RCC 7860 (cell line): ENCODE data around the gene GRK2.
"Not testable (repeated sequence)": the region's sequence is repeated elsewhere in the genome, so short reads cannot be mapped to it uniquely, and the experiment has no call there.

Experiments
- DNase-seq: peaks from one replicate; pipeline ENCODE4 v3.0.0-alpha.2; 2015; ENCODE audit warnings: low spot score
- FAIRE-seq: peaks from 2 replicates; lab custom pipeline; 2012; peaks lifted over from hg19 to GRCh38; lab: Jason Lieb, UNC

The GRK2 gene

DNA sequence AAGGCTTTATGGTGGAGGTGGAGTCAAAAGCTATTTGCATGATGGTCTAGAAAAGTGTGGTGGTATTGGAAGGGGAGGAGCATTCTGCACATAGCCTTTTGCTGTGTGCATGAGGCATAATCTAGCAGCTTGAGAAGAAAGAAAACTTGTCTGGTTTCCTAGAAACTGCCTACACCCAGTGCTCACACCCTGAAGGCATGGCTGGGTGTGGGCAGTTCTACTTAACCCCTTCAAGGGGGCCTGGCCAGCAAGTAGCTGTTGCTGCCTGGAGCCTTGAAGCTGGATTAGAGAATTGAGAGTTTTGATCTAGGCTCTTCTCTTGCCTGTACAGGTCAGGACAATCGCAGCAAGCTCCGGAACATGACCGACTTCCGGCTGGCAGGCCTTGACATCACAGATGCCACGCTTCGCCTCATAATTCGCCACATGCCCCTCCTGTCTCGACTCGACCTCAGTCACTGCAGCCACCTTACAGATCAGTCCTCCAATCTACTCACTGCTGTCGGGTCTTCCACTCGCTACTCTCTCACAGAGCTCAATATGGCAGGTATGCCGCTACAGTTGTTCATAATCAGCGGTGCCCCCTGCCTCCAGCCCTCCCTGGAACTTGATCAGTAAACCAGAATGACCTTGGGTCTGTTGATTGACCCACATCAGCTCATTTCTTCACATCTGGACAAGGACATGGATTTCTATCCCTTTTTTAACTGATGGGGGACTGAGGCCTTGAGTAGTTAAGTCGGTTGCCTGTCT is 12.2 kb upstream of the GRK2 start:
- FAIRE-seq (no peak), DNase-seq (no peak)

DNA sequence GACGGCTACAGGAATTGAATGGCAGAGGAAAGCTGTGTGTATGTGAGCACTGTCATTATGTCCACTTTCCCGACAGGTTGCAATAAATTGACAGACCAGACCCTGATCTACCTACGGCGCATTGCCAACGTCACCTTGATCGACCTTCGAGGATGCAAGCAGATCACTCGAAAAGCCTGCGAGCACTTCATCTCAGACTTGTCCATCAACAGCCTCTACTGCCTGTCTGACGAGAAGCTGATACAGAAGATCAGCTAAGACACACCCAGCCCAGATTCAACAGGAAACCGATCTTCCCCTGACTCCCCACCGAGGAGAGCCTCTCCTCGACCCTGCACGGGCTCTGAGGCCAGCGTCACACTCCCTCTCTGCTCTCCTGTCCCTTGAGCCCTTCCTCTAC is 11.5 kb upstream of the GRK2 start:
- FAIRE-seq (no peak), DNase-seq (no peak)

DNA sequence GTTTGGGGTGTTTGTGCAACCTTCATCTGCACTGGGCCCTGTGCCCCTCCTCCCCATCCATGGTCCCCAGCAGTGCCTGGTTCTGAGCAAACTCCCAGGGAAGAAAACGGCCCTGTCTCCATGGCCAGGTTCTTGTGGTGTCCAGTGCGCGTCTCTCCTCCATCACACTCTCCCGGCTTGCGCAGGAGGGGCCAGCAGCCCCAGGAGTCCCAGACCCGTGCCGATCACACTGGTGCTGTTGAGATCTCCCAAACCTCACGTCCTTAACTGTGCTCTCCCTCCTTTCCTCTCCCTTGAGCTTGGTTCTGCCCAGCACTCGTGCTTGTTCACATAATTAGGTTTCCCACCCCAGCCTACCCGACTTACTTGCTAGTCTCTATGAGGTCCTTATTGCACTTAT is 10.9 kb upstream of the GRK2 start:
- no peak for DNase-seq
- FAIRE-seq, result no peak

DNA sequence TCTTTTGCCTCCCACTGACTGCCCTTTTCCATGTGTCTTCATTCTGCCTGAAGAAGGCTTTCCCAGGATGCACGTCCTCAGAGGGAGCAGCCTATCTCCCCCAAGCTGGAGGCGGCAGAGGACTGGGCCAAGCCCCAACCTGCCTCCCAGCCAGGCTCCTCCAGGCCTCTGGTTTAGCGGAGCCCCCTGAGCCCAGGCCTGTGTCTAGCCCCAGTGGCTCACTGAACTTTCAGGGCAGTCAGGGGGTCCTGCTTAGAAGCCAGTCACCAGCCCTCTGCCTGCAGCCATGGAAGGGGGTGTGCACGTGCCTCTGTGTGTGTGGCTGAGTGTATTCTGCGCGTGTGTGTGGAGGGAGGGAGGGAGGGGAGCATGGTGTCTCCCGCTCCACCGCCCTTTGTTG is 10.4 kb upstream of the GRK2 start:
- no peak for DNase-seq
- no peak for FAIRE-seq

DNA sequence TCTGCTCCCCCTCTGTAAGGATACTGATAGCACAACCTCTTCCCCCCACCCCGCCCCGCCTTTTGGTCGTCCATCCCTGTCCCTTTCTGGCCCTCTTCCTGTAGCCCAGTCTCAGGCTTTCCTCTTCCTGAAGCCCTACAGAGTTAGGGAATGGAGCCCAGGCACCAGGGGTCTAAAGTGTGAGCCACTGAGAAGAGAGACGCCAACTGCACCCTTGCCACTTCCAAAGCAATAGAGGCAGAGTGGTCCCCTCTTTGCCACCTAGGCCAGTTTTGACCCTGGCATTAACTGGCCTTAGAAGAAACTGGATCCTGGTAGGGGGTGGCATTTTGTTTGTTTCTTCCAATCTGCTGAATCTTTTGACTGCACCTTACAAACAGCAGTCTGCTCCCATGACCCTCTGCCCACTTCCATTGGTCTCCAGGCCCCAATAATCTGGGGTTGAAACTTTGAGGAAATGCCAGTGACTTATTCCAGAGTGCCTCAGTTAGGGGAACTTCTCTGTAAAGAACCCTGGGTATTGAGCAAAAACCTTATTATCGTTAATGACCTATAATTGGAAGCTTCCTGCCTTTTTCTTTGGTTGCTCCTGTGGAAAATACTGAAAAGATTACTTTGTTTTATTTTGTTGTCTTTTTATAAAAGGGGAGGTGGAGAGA is 9.7 kb upstream of the GRK2 start:
- DNase-seq (no peak), FAIRE-seq (no peak)

DNA sequence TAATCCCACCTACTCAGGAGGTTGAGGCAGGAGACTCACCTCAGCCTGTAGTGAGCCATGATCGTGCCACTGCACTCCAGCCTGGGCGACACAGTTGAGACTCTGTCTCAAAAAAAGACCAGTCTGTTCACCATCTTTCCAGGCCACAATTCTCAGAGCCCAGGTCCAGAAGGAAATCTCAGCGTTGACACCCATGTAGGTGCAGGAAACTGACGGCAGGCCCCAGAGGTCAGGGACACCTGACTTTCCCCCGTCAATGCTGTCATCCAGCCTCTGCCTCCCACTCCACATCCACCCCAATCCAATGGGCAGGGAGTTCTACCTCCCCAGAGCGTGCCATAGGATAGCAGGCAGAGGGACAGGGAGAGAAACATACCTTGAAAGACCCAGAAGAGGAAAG is 5.9 kb upstream of the GRK2 start:
- no peak for FAIRE-seq
- DNase-seq, result no peak

DNA sequence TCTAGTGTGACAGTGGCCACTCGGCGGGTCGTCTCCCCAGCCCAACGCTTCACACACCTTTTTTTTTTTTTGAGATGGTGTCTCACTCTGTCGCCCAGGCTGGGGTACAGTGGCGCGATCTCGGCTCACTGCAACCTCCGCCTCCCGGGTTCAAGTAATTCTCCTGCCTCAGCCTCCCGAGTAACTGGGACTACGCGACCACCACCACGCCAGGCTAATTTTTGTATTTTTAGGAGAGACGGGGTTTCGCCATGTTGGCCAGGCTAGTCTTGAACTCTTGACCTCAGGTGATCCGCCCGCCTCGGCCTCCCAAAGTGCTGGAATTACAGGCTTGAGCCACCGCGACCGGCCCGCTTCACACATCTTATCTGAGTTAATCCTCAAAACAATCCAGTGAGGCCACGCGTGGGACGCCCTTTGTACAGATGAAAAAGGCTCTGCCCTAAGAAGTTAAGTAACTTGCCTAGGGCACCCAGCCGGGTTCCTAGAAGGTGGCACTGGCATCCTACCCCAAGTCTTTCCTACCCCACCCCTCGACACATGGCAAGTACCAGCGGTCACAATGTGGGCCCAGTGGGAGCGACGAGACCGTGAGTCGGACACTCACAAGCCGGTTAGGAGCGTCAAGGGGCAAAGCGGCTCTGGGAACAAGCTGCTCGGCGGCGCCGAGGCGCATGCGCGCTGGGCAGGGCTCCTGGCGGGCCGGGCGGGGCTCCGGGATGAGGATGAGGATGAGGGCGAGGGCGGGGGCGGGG is 5.2 kb upstream of the GRK2 start:
- DNase-seq, result not testable (repeated sequence)

DNA sequence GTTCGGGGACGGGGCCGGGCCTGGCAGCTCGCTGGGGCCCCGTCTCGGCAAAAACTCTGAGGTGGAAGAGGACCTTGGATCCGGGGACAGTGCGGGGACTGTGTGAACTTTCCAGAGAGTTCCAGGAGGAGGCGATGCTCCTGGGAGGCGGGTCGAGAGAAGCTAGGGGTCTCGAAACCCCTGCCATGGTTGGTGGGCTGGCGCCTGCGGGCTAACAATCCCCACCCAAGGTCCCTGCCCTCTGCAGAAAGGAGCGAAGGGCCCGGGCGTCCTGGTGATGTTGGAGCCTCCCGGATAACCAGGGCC is 4.7 kb upstream of the GRK2 start:
- no peak for DNase-seq
- FAIRE-seq, result no peak

More for the DNA sequence above, 5.2 kb upstream of the GRK2 start:
- not testable (repeated sequence) for FAIRE-seq

DNA sequence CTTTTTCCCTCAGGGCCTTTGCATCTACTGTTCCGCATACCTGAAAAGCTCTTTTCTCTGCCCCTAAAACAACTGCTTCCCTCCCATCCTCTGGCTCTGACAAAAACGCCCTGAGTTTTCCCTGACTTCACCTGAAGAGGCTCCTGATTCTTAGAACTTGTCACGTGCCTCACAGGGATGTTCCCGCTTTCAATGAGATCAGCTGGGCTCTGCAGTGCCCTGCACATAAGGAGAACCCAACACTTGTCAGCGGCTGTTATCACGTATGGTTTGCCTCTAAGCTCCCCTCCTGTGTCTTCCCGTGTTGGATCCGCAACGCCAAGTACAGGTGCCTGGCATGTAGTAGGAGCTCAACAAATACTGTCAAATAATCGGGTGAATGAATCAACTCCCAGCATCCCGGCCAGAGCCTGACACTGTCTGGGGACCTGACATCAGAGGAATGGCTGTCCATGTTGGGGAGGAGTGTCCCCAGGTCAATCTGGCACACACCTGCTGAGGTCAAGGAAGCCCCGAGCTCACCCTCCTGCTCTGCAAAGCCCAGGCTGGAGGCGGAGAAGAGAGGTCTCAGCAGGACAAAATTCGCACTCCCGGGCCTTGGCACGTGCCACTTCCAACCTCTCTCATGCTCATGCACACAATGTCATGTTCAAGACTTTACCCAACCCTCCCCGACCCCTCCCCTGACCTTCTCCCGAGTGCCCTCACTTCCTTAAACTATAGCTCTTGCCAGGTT is 4.2 kb upstream of the GRK2 start:
- no peak for FAIRE-seq

DNA sequence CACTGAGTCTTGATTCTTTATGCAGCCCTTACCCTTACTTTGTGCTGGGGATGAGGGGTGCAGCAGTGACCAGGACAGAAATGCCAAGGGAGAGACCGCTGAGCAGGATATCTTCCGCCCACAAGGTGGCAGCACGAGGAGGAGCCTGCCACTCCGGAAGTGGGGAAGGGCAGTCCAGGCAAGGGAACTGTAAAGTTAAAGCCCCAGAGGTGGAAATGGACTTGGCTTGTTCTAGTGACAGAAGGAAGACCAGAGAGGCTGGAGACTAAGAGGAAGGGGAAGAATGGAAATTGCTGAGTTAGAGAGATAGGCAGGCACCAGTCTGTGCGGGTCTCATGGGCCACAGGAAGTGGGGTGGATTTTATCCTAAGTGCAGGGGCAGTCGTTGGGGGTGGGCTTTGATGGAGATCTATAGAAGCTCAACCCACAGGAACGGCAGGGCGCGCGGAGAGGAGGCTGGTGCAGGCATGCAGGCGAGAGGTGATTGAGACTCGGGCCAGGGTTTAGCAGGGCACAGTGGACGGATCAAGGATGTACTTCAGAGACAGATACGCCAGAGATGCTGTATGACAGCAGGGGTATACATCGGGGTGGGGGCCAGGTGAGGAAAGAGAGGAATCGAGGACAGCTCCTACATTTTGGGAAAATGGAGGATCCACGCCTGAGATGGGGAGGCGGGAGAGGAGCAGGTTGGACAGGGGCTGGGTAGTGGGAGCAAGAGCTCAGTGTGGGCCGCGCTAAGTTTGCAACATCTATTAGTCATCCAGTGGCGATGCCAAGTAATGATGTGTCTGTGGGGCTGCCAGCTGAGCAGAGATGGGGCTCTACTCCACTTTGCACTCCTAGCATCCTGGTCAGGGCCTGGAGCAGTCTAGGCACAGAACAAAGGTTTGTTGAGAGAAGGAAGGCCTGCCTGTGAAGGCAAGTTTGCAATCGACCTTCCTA is 3.3 kb upstream of the GRK2 start:
- FAIRE-seq (no peak), DNase-seq (peak; percentile 65)

More for the DNA sequence above, 4.2 kb upstream of the GRK2 start:
- no peak for DNase-seq

DNA sequence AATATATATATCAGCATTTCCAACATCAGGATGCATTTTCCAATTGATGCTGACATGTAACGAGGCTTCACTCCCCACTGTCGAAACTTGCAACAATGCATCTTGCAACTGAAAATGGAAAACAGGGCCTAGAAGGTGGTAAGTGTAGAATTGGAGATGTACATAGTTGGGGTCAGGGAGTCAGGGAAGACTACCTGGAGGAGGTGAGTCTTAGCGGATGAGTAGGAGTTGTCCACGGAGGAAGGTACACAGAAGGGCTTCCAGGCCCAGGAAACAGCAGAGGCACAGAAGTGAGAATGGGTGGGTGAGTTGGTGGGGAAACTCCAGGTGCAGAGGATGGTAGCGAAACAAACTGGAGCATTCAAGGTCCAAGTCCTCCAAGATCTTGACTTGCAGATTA is 2.0 kb upstream of the GRK2 start:
- FAIRE-seq (no peak), DNase-seq (no peak)

DNA sequence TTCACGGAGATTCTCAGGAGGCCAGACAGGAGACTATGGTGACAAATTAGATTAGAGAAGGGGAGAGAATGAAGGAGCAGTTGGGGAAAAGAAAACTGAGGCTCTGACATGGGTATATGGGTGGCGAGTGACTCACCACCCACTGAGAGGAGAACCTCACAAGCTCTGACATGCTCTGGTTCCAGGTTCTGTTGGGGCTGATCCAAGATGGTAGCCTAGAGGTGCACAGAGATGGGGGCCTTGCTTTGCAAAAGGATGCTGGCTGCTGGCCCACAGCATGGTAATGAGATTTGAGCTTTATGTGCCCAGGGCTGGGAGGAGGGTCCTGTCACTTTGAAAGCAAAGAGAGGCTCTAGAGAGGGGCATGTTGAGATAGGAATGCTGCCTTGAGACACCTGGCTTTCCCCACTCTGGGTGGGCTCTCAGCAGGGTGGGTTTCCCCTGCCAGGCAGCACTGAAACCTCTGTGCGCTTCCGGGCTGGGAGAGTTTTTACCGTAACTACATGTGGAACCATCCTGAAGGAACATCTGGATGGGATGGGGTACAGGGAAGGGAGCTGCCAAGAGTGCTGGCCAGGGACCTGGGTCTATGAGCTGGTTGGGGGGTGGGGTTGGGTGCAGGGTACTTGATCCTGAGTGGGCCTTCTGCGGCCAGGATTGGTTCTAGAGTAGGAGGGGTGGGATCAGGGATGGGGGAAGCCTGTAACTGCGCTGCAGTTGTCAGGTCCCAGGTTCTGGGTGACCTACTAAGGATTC is 1.2 kb upstream of the GRK2 start:
- FAIRE-seq, result no peak
- DNase-seq, result no peak

DNA sequence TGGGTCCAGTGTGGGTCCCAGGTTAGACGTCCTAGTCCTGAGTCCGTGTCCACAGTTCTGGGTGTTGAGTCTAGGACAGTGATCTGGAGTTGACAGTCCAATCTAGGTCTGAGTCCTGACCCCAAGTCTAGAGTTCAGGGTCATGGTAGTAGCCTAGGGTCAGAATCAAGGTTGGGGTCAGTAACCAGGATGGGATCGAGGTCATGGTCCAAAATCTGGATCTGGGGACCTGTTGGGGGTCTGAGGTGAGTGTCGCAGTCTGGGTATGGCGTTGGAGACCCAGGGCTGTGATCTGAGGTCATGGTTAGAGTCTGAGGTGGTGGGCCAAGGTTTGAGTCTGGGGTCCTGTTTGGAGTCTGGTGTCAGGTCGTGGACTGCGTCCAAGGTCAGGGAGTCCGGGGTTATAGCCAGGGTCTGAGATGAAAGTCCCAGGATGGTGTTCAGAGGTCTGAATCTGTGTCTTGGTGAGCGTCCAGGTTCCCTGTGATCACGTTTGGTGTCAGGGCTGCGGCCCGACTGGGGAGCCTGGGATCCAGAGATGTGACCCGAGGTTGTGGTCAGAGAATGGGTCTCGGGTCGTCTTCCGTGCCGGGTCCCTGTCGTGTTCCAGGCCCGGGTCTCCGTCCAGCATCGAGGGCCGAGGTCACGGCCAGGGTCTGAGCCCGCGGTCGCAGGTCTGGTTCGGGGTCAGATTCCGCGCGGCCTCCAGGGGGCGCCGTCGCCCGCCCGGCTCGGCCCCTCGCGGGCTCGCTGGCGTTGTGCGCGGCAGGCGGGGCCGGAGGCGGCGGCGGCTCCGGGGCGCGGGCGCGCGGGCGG is 432 bp upstream of the GRK2 start:
- peak; percentile 21 for DNase-seq

DNA sequence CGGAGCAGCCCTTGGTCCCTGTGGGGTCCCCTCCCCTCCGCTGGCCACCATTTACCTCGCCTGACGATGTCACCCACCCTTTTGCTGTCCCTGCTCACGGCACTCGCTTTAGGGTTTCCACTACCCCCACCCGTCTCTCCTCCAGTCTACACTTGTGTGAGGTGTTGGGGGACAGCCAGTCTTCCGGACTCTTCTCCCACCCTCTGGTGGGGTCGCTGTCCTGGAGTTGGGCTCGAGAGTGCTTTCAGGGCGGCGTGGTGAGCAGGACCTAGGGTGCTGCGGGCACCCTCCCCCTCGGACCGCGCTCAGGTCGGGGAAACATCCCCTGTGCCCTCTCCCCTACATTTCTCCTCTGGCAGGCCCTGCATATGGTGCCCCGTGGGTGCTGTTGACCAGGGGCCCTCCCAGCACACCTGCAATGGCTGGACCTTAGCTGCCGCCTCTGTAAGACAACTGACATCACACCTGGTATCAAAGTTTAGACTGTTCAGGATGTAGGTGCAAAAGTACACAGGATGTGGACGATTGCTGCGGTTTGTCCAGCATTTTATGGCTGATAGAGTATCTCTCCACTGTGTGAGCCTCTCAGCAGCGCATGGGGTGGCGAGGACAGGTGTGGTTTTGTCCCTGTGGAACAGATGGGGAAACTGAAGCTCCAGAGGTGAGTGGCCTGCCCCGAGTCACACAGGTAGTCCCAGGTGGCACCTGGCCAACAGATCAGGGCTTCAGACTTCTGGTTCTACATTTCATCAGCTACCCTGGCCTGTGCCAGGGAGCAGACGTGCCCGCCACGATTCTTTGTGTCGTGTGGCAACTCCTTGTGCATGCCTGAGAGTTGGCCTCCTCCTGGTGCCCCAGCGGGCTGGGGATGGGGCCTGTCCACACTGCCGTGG is 1.2 kb downstream of the GRK2 start:
- DNase-seq, result no peak
- no peak for FAIRE-seq

More for the DNA sequence above, 432 bp upstream of the GRK2 start:
- no peak for FAIRE-seq

DNA sequence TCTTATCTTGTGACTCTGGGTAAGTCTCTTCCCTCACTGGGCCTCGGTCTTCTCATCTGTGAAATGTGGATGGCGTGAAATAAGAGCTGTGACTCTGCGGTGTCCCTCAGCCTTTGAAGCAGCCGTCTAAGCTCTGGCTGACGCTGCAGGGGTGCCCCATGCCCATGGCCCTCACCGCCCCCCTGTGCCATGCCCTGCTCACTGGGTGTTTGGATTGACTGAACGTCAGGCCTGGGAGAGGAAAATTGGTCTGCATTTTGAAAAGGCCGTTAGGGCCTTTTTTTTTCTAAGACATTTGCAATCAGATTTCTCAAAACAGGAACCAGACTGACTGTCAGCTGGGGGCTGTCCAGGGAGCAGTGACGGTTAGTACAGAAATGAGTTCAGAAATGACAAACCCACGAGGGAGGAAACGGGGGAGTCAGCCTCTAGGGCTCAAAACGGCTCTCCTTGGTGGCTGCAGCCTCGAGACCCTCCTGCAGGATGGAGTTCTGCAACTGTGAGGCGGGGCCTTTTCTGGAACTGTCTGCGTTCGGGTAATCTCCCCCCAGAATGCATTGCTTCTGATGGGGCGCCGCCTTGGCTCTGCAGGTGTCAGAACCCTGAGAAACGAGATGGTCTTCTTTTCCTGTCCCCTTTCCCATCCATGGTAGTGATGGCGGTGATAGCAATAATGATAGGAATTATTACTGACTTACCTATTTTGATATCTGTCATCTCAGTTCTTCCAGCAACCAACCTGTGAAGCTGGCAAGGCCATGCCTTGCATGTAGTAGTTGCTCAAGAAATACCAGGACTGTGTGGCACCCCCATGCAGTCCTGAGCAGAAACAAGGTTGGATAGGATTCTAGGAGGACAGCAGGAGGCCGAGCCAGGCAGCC is 2.0 kb downstream of the GRK2 start:
- DNase-seq, result no peak
- FAIRE-seq, result no peak

DNA sequence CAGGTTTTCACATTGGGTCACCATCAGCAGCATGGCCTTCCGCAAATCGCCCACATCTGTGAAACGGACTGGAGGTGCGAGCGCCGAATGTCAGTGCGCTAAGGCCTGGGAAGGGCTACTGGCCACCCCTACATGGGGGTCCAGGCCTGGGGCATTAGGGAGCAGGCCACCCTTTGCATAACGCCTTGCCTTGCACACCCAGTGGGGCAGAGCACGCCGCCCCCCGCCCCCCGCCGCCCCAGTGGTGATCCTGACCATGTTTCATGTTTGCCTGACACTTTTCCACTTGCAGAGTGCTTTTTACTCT is 2.6 kb downstream of the GRK2 start:
- no peak for FAIRE-seq
- no peak for DNase-seq
